NCI-H146 treated with DMSO at 0.1 percent for 48 hours (cell line): Measurements from ENCODE around the gene PRKAR2A.
"Not testable (repeated sequence)": the region's sequence is repeated elsewhere in the genome, so short reads cannot be mapped to it uniquely, and the experiment has no call there.

Experiments
- DNase-seq: peaks from one replicate; lab custom pipeline; 2025; ENCODE audit not compliant: unreplicated experiment; lab: John Stamatoyannopoulos, UW

The PRKAR2A gene

DNA sequence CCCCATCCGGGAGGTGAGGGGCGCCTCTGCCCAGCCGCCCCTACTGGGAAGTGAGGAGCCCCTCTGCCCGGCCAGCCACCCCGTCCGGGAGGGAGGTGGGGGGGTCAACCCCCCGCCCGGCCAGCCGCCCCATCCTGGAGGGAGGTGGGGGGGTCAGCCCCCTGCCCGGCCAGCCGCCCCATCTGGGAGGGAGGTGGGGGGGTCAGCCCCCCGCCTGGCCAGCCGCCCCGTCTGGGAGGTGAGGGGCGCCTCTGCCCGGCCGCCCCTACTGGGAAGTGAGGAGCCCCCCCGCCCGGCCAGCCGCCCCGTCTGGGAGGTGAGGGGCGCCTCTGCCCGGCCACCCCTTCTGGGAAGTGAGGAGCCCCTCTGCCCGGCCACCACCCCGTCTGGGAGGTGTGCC lies 113.1 kb downstream of the PRKAR2A start:
- DNase-seq = not testable (repeated sequence)

DNA sequence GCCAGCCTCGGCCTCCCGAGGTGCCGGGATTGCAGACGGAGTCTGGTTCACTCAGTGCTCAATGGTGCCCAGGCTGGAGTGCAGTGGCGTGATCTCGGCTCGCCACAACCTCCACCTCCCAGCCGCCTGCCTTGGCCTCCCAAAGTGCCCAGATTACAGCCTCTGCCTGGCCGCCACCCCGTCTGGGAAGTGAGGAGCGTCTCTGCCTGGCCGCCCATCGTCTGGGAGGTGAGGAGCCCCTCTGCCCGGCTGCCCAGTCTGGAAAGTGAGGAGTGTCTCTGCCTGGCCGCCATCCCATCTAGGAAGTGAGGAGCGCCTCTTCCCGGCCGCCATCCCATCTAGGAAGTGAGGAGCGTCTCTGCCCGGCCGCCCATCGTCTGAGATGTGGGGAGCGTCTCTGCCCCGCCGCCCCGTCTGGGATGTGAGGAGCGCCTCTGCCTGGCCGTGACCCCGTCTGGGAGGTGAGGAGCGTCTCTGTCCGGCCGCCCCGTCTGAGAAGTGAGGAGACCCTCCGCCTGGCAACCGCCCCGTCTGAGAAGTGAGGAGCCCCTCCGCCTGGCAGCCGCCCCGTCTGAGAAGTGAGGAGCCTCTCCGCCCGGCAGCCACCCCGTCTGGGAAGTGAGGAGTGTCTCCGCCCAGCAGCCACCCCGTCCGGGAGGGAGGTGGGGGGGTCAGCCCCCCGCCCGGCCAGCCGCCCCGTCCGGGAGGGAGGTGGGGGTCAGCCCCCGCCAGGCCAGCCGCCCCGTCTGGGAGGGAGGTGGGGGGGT lies 113.7 kb downstream of the PRKAR2A start:
- DNase-seq = not testable (repeated sequence)

GRCh38 chr3:48727511-48727910 lies 120.2 kb downstream of the PRKAR2A start:
- no peak for DNase-seq

DNA sequence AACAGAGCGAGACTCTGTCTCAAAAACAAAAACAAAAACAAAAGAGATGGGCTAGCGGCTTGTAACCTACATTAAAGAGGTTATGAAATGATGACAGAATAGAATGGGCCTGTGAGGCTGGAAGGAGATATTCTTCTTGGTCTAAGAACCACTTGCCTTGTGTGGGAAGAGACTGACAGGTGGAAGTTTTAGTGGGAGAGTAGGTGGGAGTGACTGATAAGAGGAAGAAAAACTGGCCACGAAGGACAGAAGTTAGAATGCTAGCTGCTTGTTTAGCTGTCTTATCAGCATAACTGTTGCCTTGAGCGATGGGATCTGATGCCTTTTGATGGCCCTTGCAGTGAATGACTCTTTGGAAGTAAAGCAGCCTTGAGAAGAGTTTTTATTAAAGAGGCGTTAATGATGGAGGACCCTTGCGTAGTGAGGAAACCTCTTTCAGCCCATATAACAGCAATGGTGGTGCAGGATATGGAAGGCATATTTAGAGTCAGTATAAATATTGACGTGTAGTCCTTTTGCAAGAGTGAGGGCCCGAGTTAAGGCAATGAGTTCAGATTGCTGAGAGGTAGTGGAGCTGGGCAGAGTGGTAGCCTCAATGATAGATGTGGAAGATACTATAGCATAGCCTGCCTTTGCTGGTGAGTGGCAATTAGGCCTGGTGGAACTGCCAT lies 122.4 kb downstream of the PRKAR2A start:
- DNase-seq = not testable (repeated sequence)

- no peak for DNase-seq
Observed at GRCh38 chr3:48723725-48724124, 123.9 kb downstream of the PRKAR2A start.

GRCh38 chr3:48723293-48723692 lies 124.4 kb downstream of the PRKAR2A start:
- not testable (repeated sequence) for DNase-seq

GRCh38 chr3:48716982-48717746 lies 130.5 kb downstream of the PRKAR2A start, which contains the start of gene IP6K2:
Gene IP6K2 (minus strand): TSS chr3:48717221. CDS start chr3:48695291, 21,930 bp downstream.
- peak; percentile 90 for DNase-seq

DNA sequence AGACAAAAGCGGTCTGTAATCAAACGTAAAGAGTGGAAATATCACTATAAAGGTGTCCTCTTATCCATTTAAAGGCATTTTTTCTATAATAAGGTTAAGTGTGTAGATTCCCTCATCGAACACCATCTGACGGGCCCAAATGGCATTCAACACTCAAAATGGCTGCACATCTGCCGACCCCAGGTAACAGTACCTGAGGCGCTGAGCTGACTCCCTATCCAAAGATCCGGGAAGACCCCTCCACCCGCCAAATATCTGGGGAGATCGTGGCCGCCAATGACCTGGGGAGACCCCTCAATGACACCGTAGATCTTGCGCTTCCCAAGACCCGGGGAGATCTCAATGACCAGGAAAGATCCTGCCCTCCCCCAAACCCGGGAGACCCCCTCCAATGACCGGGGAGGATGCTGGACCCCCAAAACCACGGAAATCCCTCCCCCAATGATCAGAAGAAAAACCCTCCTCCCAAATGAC lies 131.1 kb downstream of the PRKAR2A start:
- peak; percentile 8 for DNase-seq

DNA sequence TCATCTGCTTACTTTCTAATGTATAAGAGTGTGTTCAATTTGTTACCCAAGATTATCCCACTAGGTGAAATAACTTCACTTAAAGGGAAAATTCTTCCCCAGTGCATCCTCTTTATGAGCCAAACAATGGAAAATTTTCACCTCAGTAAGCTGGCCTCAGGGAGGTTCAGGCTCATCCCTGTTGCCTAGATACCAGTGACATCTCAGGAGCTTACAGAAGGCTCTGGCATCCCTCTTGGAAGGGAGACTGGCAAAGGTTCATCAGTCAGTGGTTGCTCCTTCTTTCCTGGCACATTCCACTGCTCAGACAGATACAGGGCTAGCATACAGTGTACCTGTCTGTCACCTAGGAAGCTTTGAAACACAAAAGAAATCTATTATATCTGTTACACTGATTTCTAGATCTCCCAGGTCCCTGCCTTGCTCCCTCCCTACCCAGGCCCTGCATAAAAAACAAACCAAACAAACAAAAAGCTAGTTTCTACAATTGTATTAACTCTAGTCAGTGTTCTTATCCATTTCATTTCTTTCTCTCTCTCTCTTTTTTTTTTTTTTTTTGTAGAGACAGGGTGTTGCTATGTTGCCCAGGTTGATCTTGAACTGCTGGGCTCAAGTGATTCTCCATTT lies 132.4 kb downstream of the PRKAR2A start:
- peak; percentile 4 for DNase-seq

- DNase-seq = no peak
Observed at GRCh38 chr3:48711727-48712126, 135.9 kb downstream of the PRKAR2A start.

DNA sequence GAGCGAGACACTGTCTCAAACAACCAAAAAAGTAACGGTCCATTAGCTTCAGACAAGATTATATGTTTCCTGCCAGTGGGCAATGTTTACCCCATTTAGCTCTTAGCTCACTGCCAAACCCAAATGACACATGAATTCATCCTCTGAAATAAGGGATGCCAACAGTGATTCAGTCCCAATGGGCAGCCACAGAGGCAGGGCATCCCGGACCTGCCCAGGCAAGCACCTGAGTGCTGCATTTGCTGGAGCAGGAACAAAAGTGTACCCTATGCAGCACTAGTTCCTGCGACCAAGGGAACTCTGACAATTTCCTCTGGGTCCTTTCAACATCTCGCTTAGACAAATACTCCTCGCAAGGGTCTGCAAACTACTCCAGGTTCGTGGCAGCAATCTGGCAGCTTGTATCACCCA lies 138.6 kb downstream of the PRKAR2A start:
- DNase-seq = no peak

DNA sequence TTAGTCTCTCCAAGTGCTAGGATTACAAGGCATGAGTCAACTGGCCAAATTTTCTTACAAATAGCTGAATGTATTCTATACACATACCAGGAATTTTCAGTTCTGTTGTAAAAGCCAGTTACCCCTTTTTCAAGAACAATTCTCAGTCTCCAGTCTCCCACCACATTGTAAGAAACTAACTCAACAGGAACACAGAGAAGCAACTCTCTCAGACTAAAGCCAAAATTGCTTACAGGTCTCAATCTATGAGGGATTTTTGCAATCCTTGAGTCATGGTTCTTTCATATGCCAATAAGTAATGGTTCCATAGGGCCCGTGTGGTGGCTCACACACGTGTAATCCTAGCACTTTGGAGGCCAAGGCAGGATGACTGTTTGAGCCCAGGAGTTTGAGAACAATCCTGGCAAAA lies 139.2 kb downstream of the PRKAR2A start:
- no peak for DNase-seq

DNA sequence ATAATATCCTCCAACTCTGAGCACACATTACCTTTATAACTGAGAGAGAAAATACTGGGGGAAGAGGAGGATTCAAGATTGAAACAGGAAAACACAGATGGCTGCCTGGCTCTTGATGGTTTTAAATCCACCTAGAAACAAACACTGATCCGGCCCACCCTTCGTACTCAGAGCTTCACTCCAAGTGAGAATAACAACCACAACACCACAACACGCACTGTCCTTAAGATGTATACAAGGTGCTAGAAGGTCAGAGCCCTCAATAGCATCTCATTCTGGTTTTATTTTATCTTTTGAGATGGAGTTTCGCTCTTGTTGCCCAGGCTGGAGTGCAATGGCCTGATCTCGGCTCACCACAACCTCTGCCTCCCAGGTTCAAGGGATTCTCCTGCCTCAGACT lies 140.5 kb downstream of the PRKAR2A start:
- no peak for DNase-seq

DNA sequence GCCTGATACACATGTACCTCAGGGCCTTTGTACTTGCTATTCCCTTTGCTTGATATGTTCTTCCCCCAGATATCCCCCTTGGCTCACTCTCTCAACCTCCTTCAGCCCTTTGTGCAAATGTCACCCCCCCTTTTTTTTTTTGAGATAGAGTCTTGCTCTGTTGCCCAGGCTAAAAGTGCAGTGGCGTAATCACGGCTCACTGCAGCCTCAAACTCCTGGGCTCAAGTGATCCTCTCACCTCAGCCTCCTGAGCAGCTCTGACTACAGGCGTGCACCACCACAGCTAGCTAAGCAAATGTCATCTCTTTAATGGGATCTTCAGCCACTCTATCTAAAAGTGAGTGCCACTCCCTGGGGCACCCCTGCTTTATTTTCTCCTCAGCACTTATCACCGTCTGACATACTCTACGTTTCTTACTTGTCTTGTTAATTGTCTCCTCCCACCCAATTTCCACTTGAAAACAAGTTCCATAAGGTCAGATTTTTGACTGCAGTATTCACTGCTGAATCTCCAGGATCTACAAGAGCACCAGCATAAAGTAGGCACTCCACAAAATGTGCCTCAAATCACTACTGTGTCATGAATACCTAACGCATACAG lies 145.3 kb downstream of the PRKAR2A start:
- no peak for DNase-seq

DNA sequence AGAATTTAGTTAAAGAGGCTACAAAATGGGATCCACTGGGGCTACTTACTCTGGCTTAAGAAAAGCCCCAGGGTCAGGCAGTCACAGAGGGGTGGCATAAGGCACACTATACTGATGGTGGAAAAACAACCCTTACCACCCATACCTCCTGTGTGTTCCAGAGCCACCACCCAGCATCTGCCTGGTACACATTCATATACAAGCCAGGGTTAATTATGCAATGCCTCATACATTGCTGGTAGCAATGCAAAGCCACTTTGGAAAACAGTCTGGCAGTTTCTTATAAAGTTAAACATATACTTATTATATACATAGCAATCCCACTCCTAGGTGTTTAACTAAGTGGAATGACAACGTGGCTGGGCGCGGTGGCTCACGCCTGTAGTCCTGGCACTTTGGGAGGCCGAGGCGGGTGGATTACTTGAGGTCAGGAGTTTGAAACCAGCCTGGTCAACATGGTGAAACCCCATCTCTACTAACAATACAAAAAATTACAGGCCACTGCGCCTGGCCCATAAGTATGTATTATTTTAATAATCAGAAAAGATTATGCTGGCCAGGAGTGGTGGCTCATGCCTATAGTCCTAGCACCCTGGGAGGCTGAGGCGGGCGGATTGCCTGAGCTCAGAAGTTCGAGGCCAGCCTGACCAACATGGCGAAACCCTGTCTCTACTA lies 146.8 kb downstream of the PRKAR2A start:
- no peak for DNase-seq

- DNase-seq = no peak
Observed at GRCh38 chr3:48698891-48699290, 148.8 kb downstream of the PRKAR2A start.

GRCh38 chr3:48697952-48698351 lies 149.7 kb downstream of the PRKAR2A start:
- DNase-seq = no peak

DNA sequence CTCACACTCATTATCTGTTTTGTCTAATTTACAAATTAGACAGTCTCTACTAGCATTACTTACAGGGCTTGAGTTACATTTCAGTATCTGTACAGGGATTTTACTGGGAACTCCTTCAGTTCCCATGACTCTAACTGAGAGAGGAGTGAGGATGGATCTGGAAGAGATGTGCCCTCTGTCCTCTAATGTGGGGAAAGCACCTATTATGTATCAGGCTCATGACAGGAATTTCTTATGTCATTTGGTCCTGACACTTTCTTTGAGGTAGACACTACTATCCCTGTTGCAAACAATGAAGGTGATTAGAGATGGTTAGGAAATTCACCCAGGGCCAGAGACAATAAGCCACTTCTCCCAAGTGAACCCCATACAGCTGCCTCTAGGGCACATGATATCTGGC lies 151.1 kb downstream of the PRKAR2A start:
- DNase-seq = no peak
